AG04450 (cell line): Measurements from ENCODE around the gene GP9. TPM values are rescaled to one million over a fixed set of nuclear protein-coding genes. Genes with fewer than 3 reads are reported as not detected.

ENCODE experiments used
- CTCF ChIA-PET: fragments of 300-600, 350-600 bp; formaldehyde crosslinking; extraction: SDS; loops from one replicate; lab custom pipeline; 2022; ENCODE audit warnings: antibody characterized with exemption, inconsistent platforms; lab: Charles Lee
- POLR2A ChIA-PET: fragments of 350-600 bp; formaldehyde crosslinking; extraction: SDS; loops from one replicate; lab custom pipeline; 2021; ENCODE audit warnings: antibody characterized with exemption, inconsistent platforms; lab: Yijun Ruan, JAX
- DNase-seq: peaks from one replicate; pipeline ENCODE4 v3.0.0-alpha.2; 2011; ENCODE audit warnings: low read depth, low spot score
- H3K27ac ChIP-seq: one replicate; pipeline ENCODE4 v1.5.1; 2012; ENCODE audit warnings: low read depth, low read length, control low read depth
- H3K27me3 ChIP-seq: one replicate; pipeline ENCODE4 v1.6.0; 2012; ENCODE audit warnings: low read length; ENCODE audit not compliant: control insufficient read depth, insufficient read depth
- H3K4me3 ChIP-seq: 2 replicates; pipeline ENCODE4 v1.5.1; 2011; ENCODE audit warnings: mild to moderate bottlenecking, low read depth, low read length, control low read depth
- H3K9me3 ChIP-seq: 2 replicates; pipeline ENCODE4 v1.5.1; 2012; ENCODE audit warnings: low read length; ENCODE audit not compliant: control insufficient read depth, insufficient read depth
- CTCF ChIP-seq: IDR thresholded peaks from 2 replicates; pipeline ENCODE4 v1.5.1; 2011; ENCODE audit warnings: low read depth, low read length, control low read depth, inconsistent platforms
- polyA plus RNA-seq: library from polyadenylated mRNA; depleted of rRNA; stranded (reverse); fragments of >200 nt; gene quantifications from 2 replicates; pipeline ENCODE4 v1.2.3, GENCODE V29; 2011

The GP9 gene
- polyA plus RNA-seq, 1 experiment, result not detected

- Histone ChIP-seq H3K27me3 (peaks cover 34% of the 10 kb centered on the region), H3K27ac (no peak overlapping the region), H3K4me3 (no peak overlapping the region), H3K9me3 (no peaks in the 10 kb centered on the region)
- TF ChIP-seq CTCF, result no peak
- CTCF ChIA-PET, result no interaction called here
- DNase-seq, result no peak
- POLR2A ChIA-PET, result no interaction called here
Measured at GRCh38 chr3:129061023-129061887, 676 bp downstream of the GP9 start.

DNA sequence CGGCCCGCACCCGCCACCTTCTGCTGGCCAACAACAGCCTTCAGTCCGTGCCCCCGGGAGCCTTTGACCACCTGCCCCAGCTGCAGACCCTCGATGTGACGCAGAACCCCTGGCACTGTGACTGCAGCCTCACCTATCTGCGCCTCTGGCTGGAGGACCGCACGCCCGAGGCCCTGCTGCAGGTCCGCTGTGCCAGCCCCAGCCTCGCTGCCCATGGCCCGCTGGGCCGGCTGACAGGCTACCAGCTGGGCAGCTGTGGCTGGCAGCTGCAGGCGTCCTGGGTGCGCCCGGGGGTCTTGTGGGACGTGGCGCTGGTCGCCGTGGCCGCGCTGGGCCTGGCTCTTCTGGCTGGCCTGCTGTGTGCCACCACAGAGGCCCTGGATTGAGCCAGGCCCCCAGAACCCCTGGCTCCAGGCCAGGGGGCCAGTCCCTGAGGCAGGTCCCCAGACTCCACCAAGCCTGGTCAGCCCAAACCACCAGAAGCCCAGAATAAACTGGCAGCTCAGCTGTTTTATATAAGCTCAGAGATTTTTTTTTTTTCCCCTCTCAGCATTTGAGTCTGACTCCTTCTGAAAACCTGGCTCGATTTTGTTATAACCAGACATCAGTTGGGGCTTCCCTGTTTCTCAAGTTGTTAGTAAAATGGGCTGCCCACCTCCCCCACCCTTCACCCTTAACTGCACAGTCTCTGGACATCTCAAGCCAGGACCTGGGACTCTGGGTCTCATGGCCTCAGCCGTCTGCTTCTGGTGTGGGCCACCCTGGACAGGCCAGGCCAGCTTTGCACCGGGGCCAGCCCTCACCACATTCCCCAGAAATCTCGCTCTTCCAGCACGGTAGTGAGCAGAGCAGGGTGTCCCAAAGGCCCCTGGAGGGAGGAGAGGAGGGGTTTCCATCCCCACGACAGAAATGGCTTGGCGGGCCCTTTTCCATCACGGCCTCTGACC lies 1.6 kb downstream of the GP9 start:
- DNase-seq, result no peak
- CTCF ChIA-PET, result no interaction called here
- POLR2A ChIA-PET, result interaction anchor here (1.0 kb wide), 1 partner anchor 9 kb away, joined by 4 read pairs; no protein-coding TSS in a partner anchor

GRCh38 chr3:129063091-129063640 lies 2.6 kb downstream of the GP9 start:
- no peaks in the 10 kb centered on the region; the same call in 1 of the 2 replicates for H3K9me3 ChIP-seq
- no peak overlapping the region for H3K4me3 ChIP-seq
- ChIA-PET CTCF (interaction anchor here (1.3 kb wide), 1 partner anchor 10 kb away, joined by 4 read pairs; no protein-coding TSS in a partner anchor), POLR2A (no interaction called here)
- H3K27me3 ChIP-seq, result peaks cover 21% of the 10 kb centered on the region
- TF ChIP-seq CTCF, result no peak
- H3K27ac ChIP-seq, result no peak overlapping the region
- DNase-seq, result no peak

More for the DNA sequence above, 1.6 kb downstream of the GP9 start:
- Histone ChIP-seq H3K27me3 (peaks cover 26% of the 10 kb centered on the region), H3K9me3 (no peaks in the 10 kb centered on the region), H3K4me3 (no peak overlapping the region), H3K27ac (no peak overlapping the region)
- TF ChIP-seq CTCF, result no peak

DNA sequence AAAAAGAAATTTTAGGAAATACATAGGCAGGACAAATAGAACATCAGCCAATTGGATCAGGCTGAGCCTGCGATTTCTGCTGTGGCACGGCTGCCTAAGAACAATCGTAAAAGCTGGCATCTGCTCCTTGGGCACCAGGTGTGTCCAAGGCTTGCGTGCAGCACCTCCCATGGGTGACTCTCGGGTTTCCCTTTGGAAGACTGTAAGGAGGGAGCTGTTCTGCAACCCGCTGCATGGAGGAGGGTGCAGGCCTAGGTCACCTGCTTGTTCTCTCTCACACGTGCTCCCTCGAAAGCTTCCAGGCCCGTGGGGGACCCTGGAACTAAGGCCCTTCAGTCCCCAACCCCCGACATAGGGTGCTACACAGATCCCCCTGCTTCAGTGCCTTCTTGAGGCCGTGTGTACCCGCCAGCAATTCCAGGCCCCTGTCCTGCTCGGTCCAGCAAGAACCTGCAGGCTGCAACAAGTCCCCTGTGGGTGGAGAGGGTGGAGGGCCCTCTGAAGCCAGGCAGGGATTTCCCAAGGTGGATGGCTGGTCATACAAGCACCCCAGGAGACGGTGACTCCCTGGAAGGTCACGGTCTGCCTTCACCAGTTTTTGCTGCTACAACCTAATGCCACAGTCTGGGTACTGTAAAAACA lies 3.4 kb downstream of the GP9 start:
- ChIA-PET CTCF (interaction anchor here (1.3 kb wide), 1 partner anchor 11 kb away, joined by 4 read pairs; no protein-coding TSS in a partner anchor), POLR2A (no interaction called here)
- DNase-seq, result no peak
- Histone ChIP-seq H3K4me3 (no peak overlapping the region), H3K9me3 (no peaks in the 10 kb centered on the region; the same call in 1 of the 2 replicates), H3K27ac (no peak overlapping the region), H3K27me3 (peaks cover 14% of the 10 kb centered on the region)
- no peak for TF ChIP-seq CTCF
